K562 (cell line): ENCODE data around the gene AKIRIN1. TPM values are rescaled to one million over a fixed set of nuclear protein-coding genes. Genes with fewer than 3 reads are reported as not detected.

ENCODE experiments used
- ATAC-seq: fragments of 200-7000 bp; cut with Tn5 transposase; 3 replicates; pipeline ENCODE4 v1.9.1; 2020; ENCODE audit warnings: moderate library complexity
- BruUV-seq: library from RNA; stranded (reverse); fragments of 400-500 nt; replicated peaks from 2 replicates; lab custom pipeline; 2021; lab: Mats Ljungman, UMichigan
- CTCF ChIA-PET: fragments of 300-600 bp; formaldehyde crosslinking; extraction: SDS; loops from one replicate; lab custom pipeline; 2021; ENCODE audit warnings: low intra/inter-chr PET ratio; lab: Yijun Ruan, JAX
- POLR2A ChIA-PET: fragments of 300-600, 350-650 bp; sonication (Branson Sonifier 250); formaldehyde crosslinking; extraction: SDS; loops from one replicate; lab custom pipeline; 2021; ENCODE audit warnings: antibody characterized with exemption, inconsistent platforms; lab: Yijun Ruan, JAX
- DNase-seq, 4 experiments: peaks; one replicate each; pipeline versions ENCODE4 v3.0.0 to v3.0.0-alpha.2; 2011 to 2018; ENCODE audit warnings: low spot score in 3 of 4, mixed read lengths in 3 of 4; ENCODE audit errors: extremely low read depth in 1 of 4
- FAIRE-seq: peaks from 2 replicates; lab custom pipeline; 2011; peaks lifted over from hg19 to GRCh38; lab: Jason Lieb, UNC
- H2AFZ ChIP-seq: 2 replicates; pipeline ENCODE4 v1.6.0; 2011; ENCODE audit warnings: low read depth, low read length, control low read depth, inconsistent platforms
- H3K27ac ChIP-seq: fragments of 200-600 bp; 3 replicates; pipeline ENCODE4 v1.8.0; 2011; ENCODE audit warnings: low read depth, mild to moderate bottlenecking, control low read depth, inconsistent platforms, low read length, moderate library complexity, mixed read lengths; ENCODE audit errors: extremely low read depth
- H3K27me3 ChIP-seq, 2 experiments: fragments of 300-600 bp in 1 of 2; 2 replicates in 1 of 2; 3 replicates in 1 of 2; pipeline versions ENCODE4 v1.6.0 to v1.8.0; 2011; ENCODE audit warnings: inconsistent platforms in 2 of 2, low read length in 2 of 2, mild to moderate bottlenecking in 1 of 2, mixed read lengths in 1 of 2, moderate library complexity in 1 of 2; ENCODE audit not compliant: control insufficient read depth in 2 of 2, insufficient read depth in 2 of 2
- H3K36me3 ChIP-seq: fragments of 300-600 bp; 3 replicates; pipeline ENCODE4 v1.8.0; 2011; ENCODE audit warnings: mild to moderate bottlenecking, low read length, inconsistent platforms; ENCODE audit not compliant: control insufficient read depth, insufficient read depth
- H3K4me1 ChIP-seq, 2 experiments: fragments of 200-600 bp in 1 of 2; replicated peaks in 1 of 2; 2 replicates in 1 of 2; 3 replicates in 1 of 2; pipeline versions ENCODE4 v1.5.1 to v1.8.0; 2011; ENCODE audit warnings: inconsistent platforms in 2 of 2, low read length in 2 of 2, mild to moderate bottlenecking in 1 of 2, mixed read lengths in 1 of 2, moderate library complexity in 1 of 2; ENCODE audit not compliant: control insufficient read depth in 2 of 2, insufficient read depth in 2 of 2
- H3K4me2 ChIP-seq: 2 replicates; pipeline ENCODE4 v1.6.1; 2011; ENCODE audit warnings: low read length, control low read depth, inconsistent platforms, mixed read lengths; ENCODE audit not compliant: insufficient read depth
- H3K4me3 ChIP-seq: fragments of 200-600 bp; sonication (generic), shearing (Covaris generic); 2 replicates; pipeline ENCODE4 v1.5.1; 2016; ENCODE audit warnings: control low read depth, inconsistent platforms
- H3K79me2 ChIP-seq: fragments of 200-600 bp; 3 replicates; pipeline ENCODE4 v1.8.0; 2011; ENCODE audit warnings: low read length, inconsistent platforms; ENCODE audit not compliant: control insufficient read depth, insufficient read depth
- H3K9ac ChIP-seq, 2 experiments: 2 replicates each; pipeline versions ENCODE4 v1.6.0 to v1.6.1; 2011; ENCODE audit warnings: low read depth in 2 of 2, low read length in 2 of 2, control low read depth in 1 of 2, inconsistent platforms in 1 of 2, mild to moderate bottlenecking in 1 of 2, mixed read lengths in 1 of 2; ENCODE audit not compliant: insufficient read depth in 1 of 2
- H3K9me1 ChIP-seq: one replicate; pipeline ENCODE4 v1.6.0; 2011; ENCODE audit warnings: inconsistent platforms, mild to moderate bottlenecking, low read length, moderate library complexity; ENCODE audit not compliant: control insufficient read depth, insufficient read depth
- H3K9me3 ChIP-seq: replicated peaks from 2 replicates; pipeline ENCODE4 v1.5.1; 2011; ENCODE audit warnings: low read depth, low read length, inconsistent platforms; ENCODE audit not compliant: control insufficient read depth, insufficient read depth
- H4K20me1 ChIP-seq: replicated peaks from 2 replicates; pipeline ENCODE4 v1.6.1; 2011; ENCODE audit warnings: low read length, inconsistent platforms, mixed read lengths; ENCODE audit not compliant: control insufficient read depth, insufficient read depth
- DPF2 ChIP-seq: fragments of 450-650 bp; IDR thresholded peaks from 2 replicates; pipeline ENCODE4 v1.6.1; 2016
- E4F1 ChIP-seq: fragments of 250-450 bp; sonication (Bioruptor Pico); IDR thresholded peaks from 2 replicates; pipeline ENCODE4 v1.5.0; 2021; ENCODE audit warnings: mild to moderate bottlenecking, borderline replicate concordance
- EP400 ChIP-seq: fragments of 450-650 bp; IDR thresholded peaks from 2 replicates; pipeline ENCODE4 v1.6.1; 2017; ENCODE audit warnings: antibody characterized with exemption, mild to moderate bottlenecking, moderate library complexity
- LEF1 ChIP-seq: fragments of 450-650 bp; IDR thresholded peaks from 2 replicates; pipeline ENCODE4 v1.6.1; 2016; ENCODE audit warnings: mild to moderate bottlenecking
- MBD2 ChIP-seq: sonication (generic); IDR thresholded peaks from 2 replicates; pipeline ENCODE4 v1.6.1; 2016; ENCODE audit warnings: low read depth, borderline replicate concordance
- NFIC ChIP-seq: fragments of 450-650 bp; IDR thresholded peaks from 2 replicates; pipeline ENCODE4 v1.6.1; 2017; ENCODE audit warnings: mild to moderate bottlenecking, inconsistent platforms
- PTBP1 ChIP-seq: fragments of 200-400 bp; formaldehyde crosslinking; IDR thresholded peaks from 2 replicates; pipeline ENCODE4 v1.6.1; 2017; ENCODE audit warnings: low read depth, low read length
- SAP30 ChIP-seq: fragments of 200-600 bp; sonication (generic); IDR thresholded peaks from 2 replicates; pipeline ENCODE4 v1.6.1; 2012; ENCODE audit warnings: borderline replicate concordance, low read depth, mild to moderate bottlenecking, moderate library complexity, low read length, control low read depth, inconsistent platforms; ENCODE audit not compliant: insufficient read depth, poor library complexity, severe bottlenecking
- TEAD1 ChIP-seq, 2 experiments: fragments of 450-650 bp in 1 of 2; sonication (generic) in 1 of 2; formaldehyde crosslinking; IDR thresholded peaks; 2 replicates each; pipeline versions ENCODE4 v1.4.0 to v1.8.0; 2020 to 2022; ENCODE audit warnings: mild to moderate bottlenecking in 2 of 2, missing genetic modification reagents in 1 of 2
- ZBTB8A ChIP-seq: fragments of 450-650 bp; IDR thresholded peaks from 2 replicates; pipeline ENCODE4 v1.6.1; 2018; ENCODE audit warnings: mild to moderate bottlenecking, moderate library complexity; ENCODE audit not compliant: partially characterized antibody
- ZNF583 ChIP-seq: fragments of 250-450 bp; sonication (Bioruptor Pico); IDR thresholded peaks from 2 replicates; pipeline ENCODE4 v1.4.0; 2020
- ZNF766 ChIP-seq: fragments of 200-800 bp; sonication (Bioruptor generic); conservative IDR thresholded peaks from 2 replicates; pipeline ENCODE4 v1.6.1; 2016; ENCODE audit warnings: missing genetic modification characterization, missing compliant biosample characterization
- ZNF79 ChIP-seq: fragments of 250-450 bp; sonication (Bioruptor Pico); IDR thresholded peaks from 2 replicates; pipeline ENCODE4 v1.4.0; 2020; ENCODE audit warnings: low read depth, mild to moderate bottlenecking, moderate library complexity
- WGBS: fragments of 100-300 bp; shearing (Covaris generic); methylation state at CpG from one replicate; pipeline ENCODE4 v1.1.6; 2016; ENCODE audit warnings: low coverage, mixed read lengths; ENCODE audit not compliant: insufficient coverage; ENCODE audit errors: missing lambda C conversion rate; 5-methylcytosine and 5-hydroxymethylcytosine counted together
- in situ Hi-C: fragments of 300-500 bp; cut with MboI; formaldehyde crosslinking; loops from 4 replicates; pipeline ENCODE4 v1.15.0; 2018; ENCODE audit warnings: inconsistent platforms, mixed read lengths
- intact Hi-C: fragments of 100-400 bp; cut with micrococcal nuclease; formaldehyde crosslinking; loops from 2 replicates; pipeline ENCODE4 v1.14.2; 2022
- polyA plus RNA-seq, 8 experiments: library from polyadenylated mRNA; depleted of rRNA in 4 of 8; stranded (reverse) in 5 of 8; unstranded in 3 of 8; fragments of >200 nt; fragmentation: Nextera tagmentation in 2 of 8; fragmentation: Illumina TruSeq in 1 of 8; extraction: Ambion mirVana in 2 of 8; extraction: Trizol in 1 of 8; gene quantifications; 2 replicates each; pipeline versions ENCODE4 v1.2.1 to v1.2.3, GENCODE V29; 2011 to 2014; ENCODE audit warnings: inconsistent platforms in 1 of 8, missing spikeins in 1 of 8
- total RNA-seq, 7 experiments: library from RNA; depleted of rRNA in 6 of 7; stranded (reverse); fragments of >200 nt in 6 of 7; fragmentation: Illumina TruSeq in 2 of 7; extraction: Trizol in 2 of 7; gene quantifications; 2 replicates each; pipeline versions ENCODE4 v1.2.1 to v1.2.3, GENCODE V29; 2011 to 2021; ENCODE audit warnings: low replicate concordance in 1 of 7
- TF ChIP-seq, protein P1 (sequence below): fragments of 450-650 bp; IDR thresholded peaks from 2 replicates; pipeline ENCODE4 v1.6.1; 2018; ENCODE audit not compliant: partially characterized antibody

The AKIRIN1 gene
- total and polyA plus RNA-seq, 9 of the 15 experiments (the other 6 are each of a cell fraction or from before 2014, with no cell fraction given): 11.5 to 139 (median 83.4) TPM

DNA sequence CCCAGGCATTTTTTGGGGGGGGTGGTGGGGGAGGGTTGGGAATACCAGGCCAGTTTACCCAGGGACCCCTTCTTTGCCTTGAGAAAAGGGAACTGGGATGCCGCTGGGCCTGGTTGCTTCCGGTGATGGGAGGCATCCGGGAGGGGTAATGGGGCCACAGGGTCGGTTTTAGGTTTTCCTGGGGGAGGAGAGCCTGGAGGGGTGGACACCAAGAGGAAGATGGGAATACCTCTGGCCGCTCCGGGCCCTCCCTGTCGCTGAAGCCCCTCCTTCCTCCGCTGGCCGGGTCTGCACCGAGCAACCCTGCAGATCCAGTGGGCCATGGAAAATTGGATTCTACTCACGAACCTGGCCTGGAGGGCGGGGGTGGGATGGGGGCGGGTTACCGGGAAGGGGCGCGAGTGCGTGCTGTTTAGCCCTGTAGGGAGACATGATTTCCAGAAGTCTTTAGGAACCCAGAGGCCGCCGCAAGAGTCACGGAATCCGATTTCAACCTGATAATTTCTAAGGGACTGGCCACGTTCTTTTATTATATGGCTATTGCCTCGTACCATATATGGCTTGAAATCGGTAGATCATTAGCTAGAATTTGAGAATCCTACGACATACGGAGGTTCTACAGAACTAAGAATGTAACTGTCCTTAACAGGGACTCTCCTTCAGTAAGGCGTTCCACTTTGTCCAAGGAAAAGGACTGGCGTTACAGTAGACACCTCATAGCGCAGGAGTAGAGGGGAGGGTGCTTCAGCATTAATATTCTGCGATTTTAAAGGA, 749 bp downstream of the AKIRIN1 start:
- Histone ChIP-seq H3K9me1 (peaks cover 3% of the 10 kb centered on the region), H3K4me3 (peak overlapping the region; percentile 99), H3K4me2 (peak overlapping the region; percentile 90), H2AFZ (no peak overlapping the region), H3K4me1 (peaks cover 0 to 17% of the 10 kb centered on the region in 2 experiments; a peak in 3 of 5 replicates), H3K36me3 (peaks cover 43% of the 10 kb centered on the region), H3K9me3 (no peaks in the 10 kb centered on the region), H3K79me2 (peaks cover 60% of the 10 kb centered on the region), H3K9ac (peak overlapping the region; percentile 86 to 97), H4K20me1 (peaks cover 13% of the 10 kb centered on the region), H3K27ac (peak overlapping the region; percentile 90), H3K27me3 (no peaks in the 10 kb centered on the region)
- TSS peak; percentile 65 for BruUV-seq
- intact Hi-C loops (no loop called here), in situ Hi-C loops (no loop called here)
- POLR2A ChIA-PET: interaction anchor here (0.7 kb wide), 1 partner anchor 176 kb away, joined by 3 read pairs; no protein-coding TSS in a partner anchor
- ATAC-seq (peak; percentile 49), DNase-seq (peak in 3 of 4 experiments; percentile 41 to 75 (median 56)), FAIRE-seq (no peak)
- 2% methylated on average over 24 of the region's 30 CpGs for WGBS
- CTCF ChIA-PET: no interaction called here
- TF ChIP-seq, protein P1, sequence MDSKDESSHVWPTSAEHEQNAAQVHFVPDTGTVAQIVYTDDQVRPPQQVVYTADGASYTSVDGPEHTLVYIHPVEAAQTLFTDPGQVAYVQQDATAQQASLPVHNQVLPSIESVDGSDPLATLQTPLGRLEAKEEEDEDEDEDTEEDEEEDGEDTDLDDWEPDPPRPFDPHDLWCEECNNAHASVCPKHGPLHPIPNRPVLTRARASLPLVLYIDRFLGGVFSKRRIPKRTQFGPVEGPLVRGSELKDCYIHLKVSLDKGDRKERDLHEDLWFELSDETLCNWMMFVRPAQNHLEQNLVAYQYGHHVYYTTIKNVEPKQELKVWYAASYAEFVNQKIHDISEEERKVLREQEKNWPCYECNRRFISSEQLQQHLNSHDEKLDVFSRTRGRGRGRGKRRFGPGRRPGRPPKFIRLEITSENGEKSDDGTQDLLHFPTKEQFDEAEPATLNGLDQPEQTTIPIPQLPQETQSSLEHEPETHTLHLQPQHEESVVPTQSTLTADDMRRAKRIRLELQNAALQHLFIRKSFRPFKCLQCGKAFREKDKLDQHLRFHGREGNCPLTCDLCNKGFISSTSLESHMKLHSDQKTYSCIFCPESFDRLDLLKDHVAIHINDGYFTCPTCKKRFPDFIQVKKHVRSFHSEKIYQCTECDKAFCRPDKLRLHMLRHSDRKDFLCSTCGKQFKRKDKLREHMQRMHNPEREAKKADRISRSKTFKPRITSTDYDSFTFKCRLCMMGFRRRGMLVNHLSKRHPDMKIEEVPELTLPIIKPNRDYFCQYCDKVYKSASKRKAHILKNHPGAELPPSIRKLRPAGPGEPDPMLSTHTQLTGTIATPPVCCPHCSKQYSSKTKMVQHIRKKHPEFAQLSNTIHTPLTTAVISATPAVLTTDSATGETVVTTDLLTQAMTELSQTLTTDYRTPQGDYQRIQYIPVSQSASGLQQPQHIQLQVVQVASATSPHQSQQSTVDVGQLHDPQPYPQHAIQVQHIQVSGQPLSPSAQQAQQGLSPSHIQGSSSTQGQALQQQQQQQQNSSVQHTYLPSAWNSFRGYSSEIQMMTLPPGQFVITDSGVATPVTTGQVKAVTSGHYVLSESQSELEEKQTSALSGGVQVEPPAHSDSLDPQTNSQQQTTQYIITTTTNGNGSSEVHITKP: peak; percentile 14
- TF ChIP-seq SAP30: peak; percentile 0
- TF ChIP-seq LEF1: 0 out of 2 replicates have a peak, but pooled peaks have one; percentile 14
- TF ChIP-seq ZNF79 (CRISPR knock-in tag): no peak
- 0 out of 2 replicates have a peak, but pooled peaks have one; percentile 26 for TF ChIP-seq EP400
- no peak for TF ChIP-seq PTBP1
- no peak for TF ChIP-seq ZNF583 (CRISPR knock-in tag)
- TF ChIP-seq E4F1 (CRISPR knock-in tag): no peak
- TF ChIP-seq ZNF766 (CRISPR knock-in tag): 0 out of 2 replicates have a peak, but pooled peaks have one; percentile 8
- TF ChIP-seq NFIC: no peak
- no peak for TF ChIP-seq MBD2
- TF ChIP-seq DPF2: 0 out of 2 replicates have a peak, but pooled peaks have one; percentile 5
- TF ChIP-seq TEAD1 (CRISPR knock-in tag; IDR thresholded peaks at IDR 0.05): no peak
- TF ChIP-seq ZBTB8A: no peak
